Parathyroid adenoma (tissue), 2 donors: ENCODE results near the gene TADA1.

Experiments used
- H2AFZ ChIP-seq: fragments of 300-600 bp; sonication (generic); one replicate; pipeline ENCODE4 v1.7.0; 2017; ENCODE audit warnings: antibody characterized with exemption, mild to moderate bottlenecking
- H3K27ac ChIP-seq: fragments of 300-600 bp; sonication (generic); one replicate; pipeline ENCODE4 v1.7.0; 2017
- H3K27me3 ChIP-seq: fragments of 300-600 bp; sonication (generic); one replicate; pipeline ENCODE4 v1.7.0; 2017; ENCODE audit warnings: low read length; ENCODE audit not compliant: control insufficient read depth, insufficient read depth
- H3K36me3 ChIP-seq: fragments of 300-600 bp; sonication (generic); one replicate; pipeline ENCODE4 v1.7.0; 2017; ENCODE audit warnings: low read length; ENCODE audit not compliant: control insufficient read depth, insufficient read depth
- H3K4me1 ChIP-seq: fragments of 300-600 bp; sonication (generic); one replicate; pipeline ENCODE4 v1.7.0; 2017; ENCODE audit warnings: control low read depth
- H3K4me2 ChIP-seq: fragments of 300-600 bp; sonication (generic); one replicate; pipeline ENCODE4 v1.7.0; 2017; ENCODE audit warnings: low read length
- H3K4me3 ChIP-seq: fragments of 300-600 bp; sonication (generic); one replicate; pipeline ENCODE4 v1.7.0; 2017; ENCODE audit warnings: low read depth, low read length
- H3K79me2 ChIP-seq: fragments of 300-600 bp; sonication (generic); one replicate; pipeline ENCODE4 v1.7.0; 2017; ENCODE audit warnings: control low read depth
- H3K9ac ChIP-seq: fragments of 300-600 bp; sonication (generic); one replicate; pipeline ENCODE4 v1.7.0; 2017; ENCODE audit warnings: mild to moderate bottlenecking
- H3K9me3 ChIP-seq: fragments of 300-600 bp; sonication (generic); one replicate; pipeline ENCODE4 v1.7.0; 2017; ENCODE audit warnings: low read length; ENCODE audit not compliant: control insufficient read depth
- TF ChIP-seq, protein P1 (sequence below): fragments of 300-600 bp; sonication (generic); IDR thresholded peaks from one replicate; pipeline ENCODE4 v1.7.0; 2017; ENCODE audit warnings: antibody characterized with exemption, mild to moderate bottlenecking
- donor health status: primary hyperparathyroidism.

The TADA1 gene

DNA sequence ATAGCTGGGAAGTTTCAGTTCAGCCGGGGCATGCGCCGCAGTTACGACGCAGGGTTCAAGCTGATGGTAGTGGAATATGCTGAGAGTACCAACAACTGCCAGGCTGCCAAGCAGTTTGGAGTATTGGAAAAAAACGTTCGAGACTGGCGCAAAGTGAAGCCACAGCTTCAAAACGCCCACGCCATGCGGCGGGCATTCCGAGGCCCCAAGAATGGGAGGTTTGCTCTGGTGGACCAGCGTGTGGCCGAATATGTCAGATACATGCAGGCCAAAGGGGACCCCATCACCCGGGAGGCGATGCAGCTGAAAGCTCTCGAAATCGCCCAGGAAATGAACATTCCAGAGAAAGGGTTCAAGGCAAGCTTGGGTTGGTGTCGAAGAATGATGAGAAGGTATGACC lies 26.9 kb downstream of the TADA1 start:
- Histone ChIP-seq H3K4me1 (peaks cover 5% of the 10 kb centered on the region), H3K27ac (no peak overlapping the region), H3K9ac (no peak overlapping the region), H3K27me3 (no peaks in the 10 kb centered on the region), H2AFZ (no peak overlapping the region), H3K79me2 (no peaks in the 10 kb centered on the region), H3K4me2 (no peak overlapping the region), H3K36me3 (no peaks in the 10 kb centered on the region), H3K9me3 (no peaks in the 10 kb centered on the region), H3K4me3 (no peak overlapping the region)
- TF ChIP-seq, protein P1, sequence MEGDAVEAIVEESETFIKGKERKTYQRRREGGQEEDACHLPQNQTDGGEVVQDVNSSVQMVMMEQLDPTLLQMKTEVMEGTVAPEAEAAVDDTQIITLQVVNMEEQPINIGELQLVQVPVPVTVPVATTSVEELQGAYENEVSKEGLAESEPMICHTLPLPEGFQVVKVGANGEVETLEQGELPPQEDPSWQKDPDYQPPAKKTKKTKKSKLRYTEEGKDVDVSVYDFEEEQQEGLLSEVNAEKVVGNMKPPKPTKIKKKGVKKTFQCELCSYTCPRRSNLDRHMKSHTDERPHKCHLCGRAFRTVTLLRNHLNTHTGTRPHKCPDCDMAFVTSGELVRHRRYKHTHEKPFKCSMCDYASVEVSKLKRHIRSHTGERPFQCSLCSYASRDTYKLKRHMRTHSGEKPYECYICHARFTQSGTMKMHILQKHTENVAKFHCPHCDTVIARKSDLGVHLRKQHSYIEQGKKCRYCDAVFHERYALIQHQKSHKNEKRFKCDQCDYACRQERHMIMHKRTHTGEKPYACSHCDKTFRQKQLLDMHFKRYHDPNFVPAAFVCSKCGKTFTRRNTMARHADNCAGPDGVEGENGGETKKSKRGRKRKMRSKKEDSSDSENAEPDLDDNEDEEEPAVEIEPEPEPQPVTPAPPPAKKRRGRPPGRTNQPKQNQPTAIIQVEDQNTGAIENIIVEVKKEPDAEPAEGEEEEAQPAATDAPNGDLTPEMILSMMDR: no peak

DNA sequence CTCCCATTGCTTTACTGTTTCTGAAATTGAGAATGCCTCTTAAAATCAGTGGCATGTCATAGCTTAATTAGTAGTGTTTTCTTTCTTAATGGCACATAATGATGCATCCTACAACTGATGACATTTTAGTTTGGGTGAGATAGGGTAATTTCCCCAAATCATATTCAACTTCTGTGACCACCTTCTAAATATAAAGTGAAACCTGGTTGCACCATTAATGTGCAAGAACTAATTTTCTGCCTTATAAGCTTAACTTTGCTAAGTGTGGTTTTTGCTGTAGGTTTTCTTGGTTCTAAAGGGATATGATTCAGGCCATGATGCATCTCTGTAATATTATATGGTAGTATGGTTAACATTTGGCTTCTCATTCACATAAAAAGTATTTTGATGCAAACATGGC lies 27.9 kb downstream of the TADA1 start:
- no peak overlapping the region for H3K27ac ChIP-seq
- H3K27me3 ChIP-seq: no peaks in the 10 kb centered on the region
- H3K4me3 ChIP-seq: no peak overlapping the region
- no peaks in the 10 kb centered on the region for H3K36me3 ChIP-seq
- H3K4me1 ChIP-seq: peaks cover 5% of the 10 kb centered on the region
- H3K4me2 ChIP-seq: no peak overlapping the region
- H3K79me2 ChIP-seq: no peaks in the 10 kb centered on the region
- no peaks in the 10 kb centered on the region for H3K9me3 ChIP-seq
- no peak overlapping the region for H2AFZ ChIP-seq
- TF ChIP-seq, protein P1: no peak
- no peak overlapping the region for H3K9ac ChIP-seq

DNA sequence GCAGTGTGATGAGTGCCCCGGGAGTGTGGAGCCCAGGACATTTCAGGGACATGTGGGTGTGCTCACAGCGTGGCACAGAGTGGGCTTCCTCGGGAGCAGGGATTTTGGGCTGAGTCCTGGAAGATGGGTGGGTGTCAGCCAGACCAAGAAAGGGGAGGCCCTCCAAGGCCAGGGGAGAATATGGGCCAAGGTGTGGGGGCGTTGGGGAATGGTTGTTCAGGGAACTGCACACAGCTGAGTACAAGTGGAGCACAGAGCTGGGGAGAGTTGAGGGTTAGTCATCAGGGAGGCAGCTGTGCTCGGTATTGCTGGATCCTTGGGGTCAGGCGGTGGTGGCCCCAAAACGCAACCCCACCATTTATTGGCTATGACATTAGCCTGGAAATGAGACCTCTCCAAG lies 31.3 kb downstream of the TADA1 start:
- Histone ChIP-seq H3K36me3 (no peaks in the 10 kb centered on the region), H3K79me2 (peaks cover 7% of the 10 kb centered on the region), H3K9me3 (no peaks in the 10 kb centered on the region), H3K27ac (no peak overlapping the region), H3K9ac (no peak overlapping the region), H3K4me3 (no peak overlapping the region), H3K4me1 (peaks cover 8% of the 10 kb centered on the region), H3K27me3 (no peaks in the 10 kb centered on the region), H3K4me2 (no peak overlapping the region), H2AFZ (no peak overlapping the region)
- TF ChIP-seq, protein P1: no peak

DNA sequence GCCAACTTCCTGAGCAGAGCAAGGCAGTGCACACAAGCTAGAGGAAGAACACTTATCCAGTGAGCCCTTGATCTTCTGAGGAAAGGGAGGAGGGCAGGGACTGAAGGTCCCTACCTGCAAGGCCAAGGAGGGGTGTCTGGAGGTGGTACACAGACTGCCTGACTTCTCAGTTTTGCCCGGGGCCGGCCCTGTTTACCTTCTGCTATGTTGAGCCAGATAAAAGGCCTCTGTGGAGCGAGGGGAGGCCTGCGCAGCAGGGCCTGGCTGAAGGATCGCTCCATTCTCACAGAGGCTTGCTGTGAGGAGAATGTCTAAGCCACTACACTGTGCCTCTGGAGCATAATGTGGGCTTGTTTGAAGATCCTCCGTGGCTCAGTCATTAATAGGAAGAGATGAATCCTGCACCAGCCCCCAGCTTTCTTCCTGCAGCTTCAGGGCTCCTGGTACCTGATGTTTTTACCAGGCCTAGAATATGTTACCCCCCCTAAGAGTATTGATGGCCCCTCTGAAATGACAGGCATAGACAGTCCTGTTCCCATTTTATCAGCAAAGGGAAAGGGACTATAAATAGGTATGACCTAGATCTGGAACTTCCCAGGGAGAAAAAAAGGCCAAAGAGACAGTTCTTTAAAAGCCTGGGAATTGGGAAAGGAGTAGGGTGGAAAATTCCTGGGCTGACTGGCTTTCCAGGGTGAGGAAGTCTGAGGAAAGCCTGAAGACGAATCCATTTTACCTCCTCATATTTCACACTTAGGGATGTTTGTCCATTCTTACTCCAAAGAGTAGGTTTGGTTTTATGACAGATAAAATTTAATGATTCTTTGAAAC lies 32.1 kb downstream of the TADA1 start:
- H3K9ac ChIP-seq: no peak overlapping the region
- H3K4me2 ChIP-seq: no peak overlapping the region
- peaks cover 8% of the 10 kb centered on the region for H3K4me1 ChIP-seq
- no peaks in the 10 kb centered on the region for H3K27me3 ChIP-seq
- H3K4me3 ChIP-seq: no peak overlapping the region
- H3K9me3 ChIP-seq: no peaks in the 10 kb centered on the region
- TF ChIP-seq, protein P1: no peak
- H3K27ac ChIP-seq: no peak overlapping the region
- peaks cover 7% of the 10 kb centered on the region for H3K79me2 ChIP-seq
- no peak overlapping the region for H2AFZ ChIP-seq
- H3K36me3 ChIP-seq: no peaks in the 10 kb centered on the region

DNA sequence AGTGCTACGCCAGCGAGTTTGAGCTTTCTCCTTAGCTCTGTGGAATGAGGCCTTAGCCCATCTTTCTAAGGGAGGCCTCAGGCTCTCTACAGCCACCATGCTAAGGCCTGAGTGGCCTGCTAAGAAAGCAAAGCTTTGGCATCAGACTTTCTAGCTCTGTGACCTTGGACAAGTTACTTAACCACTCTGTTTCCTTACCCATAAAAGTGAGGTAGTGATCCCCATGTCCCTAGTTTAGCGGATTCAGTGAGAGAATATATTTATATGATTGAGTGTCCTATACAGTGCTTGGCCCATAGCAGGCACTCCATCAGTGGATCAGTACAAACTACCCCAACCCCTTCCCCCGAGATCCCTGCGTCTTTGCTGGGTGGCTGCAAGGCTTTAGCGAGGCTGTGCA lies 32.7 kb downstream of the TADA1 start:
- no peak overlapping the region for H3K4me3 ChIP-seq
- peaks cover 7% of the 10 kb centered on the region for H3K79me2 ChIP-seq
- H3K4me1 ChIP-seq: peaks cover 14% of the 10 kb centered on the region
- H3K27ac ChIP-seq: no peak overlapping the region
- TF ChIP-seq, protein P1: no peak
- no peak overlapping the region for H3K4me2 ChIP-seq
- H3K27me3 ChIP-seq: no peaks in the 10 kb centered on the region
- H3K9ac ChIP-seq: no peak overlapping the region
- no peak overlapping the region for H2AFZ ChIP-seq
- H3K36me3 ChIP-seq: no peaks in the 10 kb centered on the region
- H3K9me3 ChIP-seq: no peaks in the 10 kb centered on the region
